NCI-H345 treated with DMSO at 0.1 percent for 48 hours (cell line): ENCODE data around the gene ACTR1B.
"Not testable (repeated sequence)": the region's sequence is repeated elsewhere in the genome, so short reads cannot be mapped to it uniquely, and the experiment has no call there.

Experiments used
- DNase-seq: peaks from one replicate; lab custom pipeline; 2025; ENCODE audit not compliant: unreplicated experiment; lab: John Stamatoyannopoulos, UW

The ACTR1B gene

DNA sequence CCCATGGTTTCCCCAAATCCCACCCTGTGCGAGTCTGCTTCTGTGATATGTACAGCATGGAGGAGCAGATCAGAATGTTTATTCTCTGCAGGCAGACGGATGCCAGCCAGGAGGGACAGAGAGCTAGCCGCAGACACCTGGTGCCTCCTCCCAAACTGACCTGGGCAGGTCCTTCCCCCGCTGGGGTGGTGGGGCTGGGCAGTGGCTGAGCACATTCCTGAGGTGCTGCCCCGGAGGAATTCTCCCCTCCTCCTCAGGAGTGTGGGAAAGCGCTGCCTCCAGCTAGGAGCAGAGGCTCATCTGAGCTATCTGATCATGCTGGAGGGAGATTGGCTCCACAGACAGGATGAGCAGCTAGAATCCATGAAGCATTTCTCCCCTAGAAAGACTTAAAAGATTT, 27.3 kb upstream of the ACTR1B start:
- DNase-seq, result no peak

- no peak for DNase-seq
These were observed 24.4 kb upstream of the ACTR1B start for GRCh38 chr2:97688062-97688827.

DNA sequence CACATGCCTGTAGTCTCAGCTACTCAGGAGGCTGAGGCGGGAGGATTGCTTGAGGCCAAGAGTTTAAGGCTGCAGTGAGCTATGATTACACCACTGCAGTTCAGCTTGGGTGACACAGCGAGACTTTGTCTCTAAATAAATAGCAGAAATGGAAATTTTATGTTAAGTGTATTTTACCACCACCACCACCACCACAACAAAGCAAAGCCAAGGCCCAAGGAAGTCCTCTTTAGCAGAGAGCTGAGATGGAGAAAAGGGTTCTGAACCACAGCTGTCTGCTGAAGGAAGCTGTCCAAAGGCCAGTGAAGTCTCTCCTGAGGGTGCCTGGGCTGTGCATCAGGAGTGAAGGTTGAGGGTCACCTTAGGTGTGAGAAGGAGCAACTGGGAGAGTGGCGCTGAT, 23.4 kb upstream of the ACTR1B start:
- not testable (repeated sequence) for DNase-seq

DNA sequence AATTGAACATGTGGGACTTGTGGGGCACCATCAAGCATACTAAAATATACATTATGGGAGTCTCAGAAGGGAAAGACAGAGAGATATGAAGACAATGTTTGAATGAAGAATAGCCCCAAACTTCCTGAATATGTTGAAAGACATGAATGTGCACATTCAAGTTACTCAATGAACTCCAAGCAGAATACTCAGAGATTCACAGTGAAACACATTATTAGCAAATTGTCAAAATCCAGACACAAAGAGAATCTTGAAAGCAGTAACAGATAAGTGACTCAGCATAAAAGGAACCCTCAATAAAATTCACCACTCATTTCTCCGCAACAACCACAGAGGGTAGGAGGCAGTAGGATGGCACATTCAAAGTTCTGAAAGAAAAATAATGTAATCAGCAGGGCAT, 14.5 kb upstream of the ACTR1B start:
- DNase-seq, result no peak

- no peak for DNase-seq
These were observed 13.6 kb upstream of the ACTR1B start for GRCh38 chr2:97677480-97677879.

GRCh38 chr2:97676620-97677019, 12.8 kb upstream of the ACTR1B start:
- no peak for DNase-seq

DNA sequence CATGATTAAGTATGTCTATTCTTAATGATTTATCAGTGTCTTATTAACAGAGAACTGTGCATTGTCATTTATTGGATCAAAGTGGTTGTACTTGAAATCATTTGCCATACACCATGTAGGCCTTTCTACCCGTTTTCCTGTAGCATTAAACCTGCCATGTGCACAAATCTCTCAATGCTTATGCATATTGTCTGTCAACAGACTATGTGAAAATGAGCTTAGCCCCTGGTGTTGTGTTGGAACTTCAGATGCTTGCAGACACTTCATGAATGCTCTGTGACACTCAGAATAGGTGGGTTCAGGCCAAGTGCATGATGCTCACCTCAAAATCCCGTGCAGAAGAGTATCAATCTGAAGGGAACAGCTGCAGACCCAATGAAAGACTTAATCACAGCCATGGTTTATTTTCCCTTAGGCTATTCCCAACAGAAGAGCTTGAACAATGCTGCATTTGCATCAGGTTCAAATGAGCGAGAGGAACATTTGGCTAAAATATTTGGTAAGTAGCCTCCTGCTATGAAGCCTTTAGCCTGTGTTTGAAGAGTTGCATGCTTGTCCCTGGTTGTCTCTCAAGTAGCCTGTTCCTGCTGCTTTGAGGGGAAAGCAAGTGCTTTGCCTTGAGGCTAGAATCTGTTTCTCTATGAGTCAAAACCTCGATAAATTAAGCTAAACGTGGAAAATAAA, 11.7 kb upstream of the ACTR1B start:
- DNase-seq, result peak; percentile 94

DNA sequence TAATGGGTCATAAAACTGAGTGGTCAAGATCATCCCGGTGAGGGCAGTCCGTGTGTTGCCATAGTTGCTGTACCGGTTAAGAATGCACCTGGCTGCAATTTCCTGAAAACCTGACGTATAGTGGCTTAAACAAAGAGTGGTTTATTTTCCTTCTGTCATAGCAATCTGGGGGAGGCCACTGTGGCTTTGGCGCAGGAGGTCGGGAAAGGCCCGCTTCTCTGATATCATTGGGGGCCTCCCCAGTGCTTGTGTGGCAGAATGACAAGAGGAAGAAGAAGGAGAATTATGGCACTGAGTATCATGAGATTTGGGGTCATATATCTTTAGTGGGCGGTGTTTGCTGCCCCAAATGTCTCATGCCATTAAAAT, 10.1 kb upstream of the ACTR1B start:
- no peak for DNase-seq

GRCh38 chr2:97673182-97673914, 9.5 kb upstream of the ACTR1B start:
- no peak for DNase-seq

DNA sequence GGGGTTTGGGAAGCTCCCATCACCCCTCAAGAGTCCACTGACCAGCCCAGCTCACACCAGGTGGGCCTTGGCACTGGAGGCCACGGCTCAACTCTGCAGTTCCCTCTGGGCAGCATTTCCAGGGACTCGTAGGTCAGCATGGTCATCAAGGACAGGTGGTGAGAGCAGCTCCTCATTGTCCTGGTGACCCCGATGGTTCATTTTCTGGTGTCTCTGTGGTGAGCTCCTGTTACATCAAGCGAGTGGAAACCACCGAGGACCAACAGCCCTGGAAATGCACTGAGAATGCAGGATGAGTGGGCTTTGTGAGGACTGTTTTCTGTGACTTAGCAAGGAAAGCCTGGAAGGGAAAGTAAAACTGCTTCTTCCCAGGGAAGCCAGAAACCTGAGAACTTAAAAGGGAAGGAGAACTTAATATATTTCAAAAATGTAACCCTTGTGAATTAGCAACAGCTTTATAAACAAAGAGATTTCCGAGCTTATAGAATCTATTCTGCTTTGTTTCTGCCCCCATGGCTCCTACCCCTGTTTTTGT, 8.8 kb upstream of the ACTR1B start:
- DNase-seq, result not testable (repeated sequence)

DNA sequence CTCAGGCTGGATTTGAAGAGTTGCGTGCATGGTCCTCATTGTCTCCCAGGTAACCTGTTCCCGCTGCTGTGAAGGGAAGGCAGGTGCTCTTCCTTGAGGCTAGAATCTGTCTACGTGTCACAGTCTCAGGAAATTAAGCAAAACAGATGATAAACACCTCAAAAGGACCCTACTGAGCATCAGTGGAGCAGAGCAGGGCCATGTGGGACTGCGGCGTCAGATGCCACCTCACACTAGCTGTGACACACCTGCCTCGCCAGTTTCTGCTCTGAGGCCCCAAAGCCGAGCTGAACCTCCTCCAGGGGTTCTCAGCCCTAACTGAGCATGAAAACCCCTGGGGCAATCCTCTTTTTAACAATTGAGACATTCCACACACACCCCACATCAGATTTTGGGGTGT, 7.7 kb upstream of the ACTR1B start:
- DNase-seq, result no peak

DNA sequence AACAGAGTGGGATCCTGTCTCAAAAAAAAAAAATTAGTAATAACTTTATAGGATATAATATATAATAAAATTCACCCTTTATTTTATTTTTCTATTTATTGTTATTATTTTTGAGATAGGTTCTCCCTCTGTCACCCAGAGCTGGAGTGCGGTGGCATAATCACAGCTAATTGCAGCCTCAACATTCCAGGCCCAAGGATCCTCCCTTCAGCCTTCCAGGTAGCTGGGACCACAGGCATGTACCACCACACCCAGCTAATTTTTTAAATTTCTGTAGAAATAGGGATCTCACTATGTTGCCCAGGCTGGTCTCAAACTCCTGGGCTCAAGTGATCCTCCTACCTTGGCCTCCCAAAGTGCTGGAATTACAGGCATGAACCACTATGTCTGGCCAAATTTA, 6.6 kb upstream of the ACTR1B start:
- no peak for DNase-seq

DNA sequence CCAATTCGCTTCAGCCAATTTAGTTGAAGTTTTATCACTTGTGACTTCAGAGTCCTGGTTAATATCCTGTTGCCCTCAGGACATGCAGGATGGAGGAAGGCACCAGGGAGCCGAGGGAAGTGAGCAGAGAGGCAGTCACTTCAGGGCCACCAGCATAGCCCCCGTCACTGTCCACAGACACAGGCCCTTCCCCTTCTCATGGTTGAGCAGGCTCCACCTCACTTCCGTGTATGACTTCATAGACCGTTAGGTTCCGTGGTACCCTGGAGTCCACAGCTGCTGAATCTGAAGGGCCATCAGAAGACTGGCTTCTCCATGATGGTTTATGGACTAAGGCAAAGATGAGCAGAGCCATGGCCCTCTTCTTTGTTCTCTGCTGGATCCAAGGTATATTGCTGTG, 5.6 kb upstream of the ACTR1B start, which contains the start of gene C2orf92:
TSS of gene C2orf92 (plus strand) at position 266 of the 400 bp plus-strand sequence. CDS start at position 342, 76 bp downstream.
- DNase-seq, result no peak

- DNase-seq, result no peak
These were observed 759 bp upstream of the ACTR1B start for GRCh38 chr2:97664636-97664970.

DNA sequence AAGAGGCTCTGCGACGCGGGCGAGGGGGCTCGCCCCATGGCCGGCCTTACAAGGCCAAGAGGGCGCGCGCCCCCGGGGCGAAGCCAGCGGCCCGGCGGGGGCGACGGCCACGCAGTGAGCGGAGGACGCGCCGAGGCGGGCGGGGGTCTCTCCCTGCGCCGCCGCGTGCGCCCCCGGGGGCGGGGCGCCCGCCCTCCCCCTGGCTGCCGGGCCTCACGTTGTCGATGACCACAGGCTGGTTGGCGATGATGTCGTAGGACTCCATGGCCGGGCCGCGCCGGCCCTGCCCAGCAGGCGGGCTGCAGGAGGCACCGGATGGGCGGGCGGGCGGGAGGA, 250 bp downstream of the ACTR1B start:
- no peak for DNase-seq

DNA sequence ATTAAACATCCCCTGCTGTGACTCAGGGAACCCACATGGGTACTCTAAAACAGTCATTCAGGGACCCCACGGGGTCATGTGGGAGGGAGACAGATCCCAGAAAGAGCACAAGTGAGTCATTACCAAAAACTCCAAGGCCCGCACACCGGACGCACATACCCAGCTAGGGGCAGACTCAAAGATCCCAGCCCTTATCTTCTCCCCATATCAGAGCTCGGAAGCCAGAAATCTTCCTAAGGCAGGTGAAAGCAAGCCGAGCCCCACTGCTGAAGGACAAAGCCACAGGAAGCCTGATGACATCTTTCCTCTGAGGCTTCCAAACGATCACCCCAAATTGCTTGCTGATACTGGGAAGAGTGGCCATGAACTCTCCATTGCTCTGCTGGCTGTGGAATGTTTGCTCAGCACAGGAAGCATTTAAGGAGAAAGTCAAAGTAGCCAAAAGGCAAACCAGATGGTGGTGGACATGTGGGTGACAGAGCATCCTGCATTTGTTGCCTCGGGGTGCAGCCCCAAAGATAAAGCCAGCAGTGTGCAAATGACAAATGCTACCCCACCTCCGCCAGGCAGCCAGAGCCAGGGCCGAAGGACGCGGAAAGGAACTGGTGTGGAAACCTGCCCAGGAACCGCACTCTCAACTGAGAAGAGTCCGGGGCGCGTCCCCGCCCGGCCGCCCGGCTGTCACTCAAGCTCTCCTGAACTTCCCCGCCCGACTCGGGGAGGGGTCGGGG, 784 bp downstream of the ACTR1B start:
- no peak for DNase-seq

DNA sequence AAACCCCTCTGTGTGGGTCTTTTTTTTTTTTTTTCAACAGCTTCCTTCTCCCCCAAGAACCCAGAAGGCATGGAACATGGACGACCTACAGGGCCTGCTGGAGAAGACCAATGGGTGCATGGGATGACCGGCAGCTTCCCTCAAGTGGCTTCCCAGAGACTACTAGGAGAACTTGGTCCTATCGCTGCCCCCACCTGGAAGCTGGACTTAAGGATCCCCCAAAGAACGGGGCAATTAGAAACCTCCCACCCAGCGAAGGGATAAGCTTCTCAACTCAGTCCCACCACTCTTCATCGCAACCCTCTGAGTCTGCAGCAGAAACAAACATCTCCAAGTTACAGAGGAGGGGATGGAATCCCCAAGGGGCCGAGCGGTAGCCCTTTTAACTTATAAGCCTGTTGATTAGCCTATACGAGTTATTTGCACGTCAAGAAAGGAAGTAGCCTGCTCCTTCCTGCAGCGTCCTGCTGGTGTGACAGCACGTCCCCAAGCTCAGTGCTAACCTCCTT, 1.4 kb downstream of the ACTR1B start:
- DNase-seq, result no peak

DNA sequence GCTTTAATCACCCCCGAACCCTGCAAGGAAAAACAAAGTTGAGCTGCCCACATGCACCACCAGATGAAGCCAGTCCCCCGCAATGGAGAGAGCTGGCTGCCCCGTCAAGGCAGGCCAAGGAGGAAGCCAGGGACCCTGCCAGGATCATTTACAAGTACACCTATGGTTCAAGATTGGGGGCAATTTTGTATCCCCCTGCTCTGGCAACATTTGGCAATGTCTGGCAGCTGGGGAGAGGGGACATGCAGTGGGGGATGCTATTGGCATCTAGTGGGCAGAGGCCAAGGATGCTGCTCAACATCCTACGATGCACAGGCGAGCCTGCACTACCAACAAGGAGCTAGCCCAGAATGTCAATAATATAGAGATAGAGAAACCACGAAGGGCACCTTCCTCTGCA, 1.9 kb downstream of the ACTR1B start:
- no peak for DNase-seq

DNA sequence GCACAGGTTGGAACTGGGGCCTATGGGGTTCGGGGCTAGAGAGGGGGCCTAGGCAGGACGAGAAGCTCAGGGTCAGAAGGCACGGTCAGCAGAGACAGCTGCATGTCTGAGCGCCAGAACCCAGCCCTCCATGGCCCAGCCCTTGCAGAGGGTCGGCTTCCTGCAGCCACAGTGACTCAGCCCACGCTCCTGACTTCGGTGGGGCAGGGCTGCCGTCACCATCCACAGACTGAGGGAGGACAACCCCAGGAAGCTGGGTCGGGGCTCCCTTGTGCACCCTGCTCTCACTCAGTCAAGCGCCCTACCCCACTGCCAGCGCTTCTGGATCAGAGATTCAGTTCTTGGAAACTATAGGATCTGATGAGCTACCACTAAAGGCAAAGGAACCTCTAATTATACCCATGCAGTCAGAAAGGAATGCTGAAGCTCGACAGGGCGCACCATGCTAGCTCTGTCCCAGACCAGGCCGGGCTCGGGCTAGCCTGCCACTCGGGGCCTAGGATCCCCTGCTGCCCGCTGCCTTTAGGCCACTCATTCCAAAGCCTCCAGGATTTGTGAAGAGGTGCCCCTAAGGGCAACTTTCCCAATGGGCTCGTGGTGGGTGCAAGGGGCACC, 3.0 kb downstream of the ACTR1B start:
- no peak for DNase-seq

DNA sequence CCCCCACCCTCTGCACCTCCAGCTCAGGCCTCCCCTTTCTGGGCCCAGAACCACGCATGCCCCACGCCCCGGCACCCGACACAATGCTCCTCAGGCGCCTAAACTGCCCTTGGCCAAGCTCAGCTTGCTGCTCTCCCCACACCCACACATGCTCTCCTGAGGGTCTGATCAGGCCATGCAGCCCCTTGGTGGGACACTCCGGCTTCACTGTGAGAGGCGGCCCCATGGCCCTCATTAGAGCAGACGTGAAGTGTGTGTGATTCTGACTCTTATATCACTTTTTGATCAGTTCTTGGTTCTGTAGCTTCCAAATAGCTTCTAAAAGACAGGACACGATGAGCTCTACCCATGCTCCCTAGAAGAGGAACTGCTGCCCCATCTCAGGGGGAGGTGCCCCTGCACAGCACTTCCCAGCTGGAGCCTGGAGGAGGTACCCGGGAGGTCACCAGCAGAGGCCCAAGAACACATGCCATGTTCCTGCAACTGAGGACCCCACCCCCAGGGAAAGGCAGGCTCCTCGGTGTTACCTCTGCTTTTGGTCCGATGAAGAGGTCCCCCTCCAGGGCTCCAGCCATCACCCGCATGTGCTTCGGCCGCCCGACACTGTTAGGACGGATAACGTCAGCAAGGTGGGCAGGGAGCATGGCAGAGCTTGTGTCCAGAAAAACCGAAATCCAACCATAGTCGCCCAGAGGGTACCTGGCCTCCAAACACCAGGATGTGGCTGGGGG, 3.6 kb downstream of the ACTR1B start:
- no peak for DNase-seq
